Ishikawa (cell line): ENCODE results near the gene SYNDIG1.

Source experiments
- CEBPB ChIP-seq: IDR thresholded peaks from 2 replicates; pipeline ENCODE4 v1.6.1; 2012
- CREB1 ChIP-seq: IDR thresholded peaks from 2 replicates; pipeline ENCODE4 v1.6.1; 2012; ENCODE audit warnings: low read depth
- EGR1 ChIP-seq: IDR thresholded peaks from 2 replicates; pipeline ENCODE4 v1.6.1; 2012
- EP300 ChIP-seq: IDR thresholded peaks from 2 replicates; pipeline ENCODE4 v1.6.1; 2012; ENCODE audit warnings: borderline replicate concordance
- FOXM1 ChIP-seq: IDR thresholded peaks from 2 replicates; pipeline ENCODE4 v1.6.1; 2012; ENCODE audit warnings: low read depth, borderline replicate concordance
- RAD21 ChIP-seq: IDR thresholded peaks from 2 replicates; pipeline ENCODE4 v1.6.1; 2012; ENCODE audit warnings: low read depth
- TAF1 ChIP-seq: IDR thresholded peaks from 2 replicates; pipeline ENCODE4 v1.6.1; 2012; ENCODE audit warnings: low read depth, mild to moderate bottlenecking
- TCF12 ChIP-seq: IDR thresholded peaks from 2 replicates; pipeline ENCODE4 v1.6.1; 2012; ENCODE audit warnings: low read depth
- TEAD4 ChIP-seq: IDR thresholded peaks from 2 replicates; pipeline ENCODE4 v1.6.1; 2012
- YY1 ChIP-seq: IDR thresholded peaks from 2 replicates; pipeline ENCODE4 v1.6.1; 2012; ENCODE audit warnings: low read depth
- ZBTB7A ChIP-seq: IDR thresholded peaks from 2 replicates; pipeline ENCODE4 v1.6.1; 2012; ENCODE audit warnings: low read depth
- TF ChIP-seq, protein P1 (sequence below): IDR thresholded peaks from 2 replicates; pipeline ENCODE4 v1.6.1; 2012
- TF ChIP-seq, protein P2 (sequence below): IDR thresholded peaks from 2 replicates; pipeline ENCODE4 v1.6.1; 2012; ENCODE audit warnings: low read depth, mild to moderate bottlenecking
- TF ChIP-seq, protein P3 (sequence below): IDR thresholded peaks from 2 replicates; pipeline ENCODE4 v1.6.1; 2012

DNA sequence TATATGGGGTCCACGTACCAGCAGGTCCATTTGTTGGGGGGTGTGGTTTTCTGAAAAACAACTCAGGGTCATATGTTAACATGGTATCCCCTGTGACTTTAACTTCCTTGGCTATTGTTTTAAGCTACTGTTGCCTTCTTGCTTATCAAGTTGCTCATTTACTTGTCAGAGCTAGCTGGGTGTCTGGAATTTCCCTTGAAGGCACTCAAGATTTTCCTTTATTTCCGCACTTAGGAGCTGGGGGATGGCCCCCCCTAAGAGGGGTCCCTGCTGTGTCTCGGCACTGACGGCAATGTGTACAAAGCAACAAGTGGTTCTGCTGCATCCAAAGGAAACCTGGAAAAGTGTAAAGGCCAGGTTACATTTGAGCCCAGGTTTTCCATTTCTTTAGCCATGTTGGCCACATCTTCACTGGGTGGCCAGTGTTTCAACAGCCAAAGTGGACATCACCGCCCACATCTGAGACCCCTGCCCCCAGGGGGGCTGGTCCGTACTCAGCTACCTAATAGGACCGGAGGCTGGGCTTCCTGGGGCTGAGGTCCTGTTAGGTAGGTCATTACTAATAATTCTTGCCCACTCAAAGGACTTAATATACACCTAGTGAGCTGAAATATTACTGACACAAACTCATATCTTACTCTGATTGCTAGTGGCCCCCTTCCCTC, 24.8 kb upstream of the SYNDIG1 start:
- TF ChIP-seq TEAD4 = no peak
- TF ChIP-seq TAF1 = no peak
- TF ChIP-seq RAD21 = no peak
- TF ChIP-seq, protein P1, sequence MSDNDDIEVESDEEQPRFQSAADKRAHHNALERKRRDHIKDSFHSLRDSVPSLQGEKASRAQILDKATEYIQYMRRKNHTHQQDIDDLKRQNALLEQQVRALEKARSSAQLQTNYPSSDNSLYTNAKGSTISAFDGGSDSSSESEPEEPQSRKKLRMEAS = no peak
- TF ChIP-seq EP300 = no peak
- no peak for TF ChIP-seq CREB1
- TF ChIP-seq EGR1 = no peak
- TF ChIP-seq, protein P2, sequence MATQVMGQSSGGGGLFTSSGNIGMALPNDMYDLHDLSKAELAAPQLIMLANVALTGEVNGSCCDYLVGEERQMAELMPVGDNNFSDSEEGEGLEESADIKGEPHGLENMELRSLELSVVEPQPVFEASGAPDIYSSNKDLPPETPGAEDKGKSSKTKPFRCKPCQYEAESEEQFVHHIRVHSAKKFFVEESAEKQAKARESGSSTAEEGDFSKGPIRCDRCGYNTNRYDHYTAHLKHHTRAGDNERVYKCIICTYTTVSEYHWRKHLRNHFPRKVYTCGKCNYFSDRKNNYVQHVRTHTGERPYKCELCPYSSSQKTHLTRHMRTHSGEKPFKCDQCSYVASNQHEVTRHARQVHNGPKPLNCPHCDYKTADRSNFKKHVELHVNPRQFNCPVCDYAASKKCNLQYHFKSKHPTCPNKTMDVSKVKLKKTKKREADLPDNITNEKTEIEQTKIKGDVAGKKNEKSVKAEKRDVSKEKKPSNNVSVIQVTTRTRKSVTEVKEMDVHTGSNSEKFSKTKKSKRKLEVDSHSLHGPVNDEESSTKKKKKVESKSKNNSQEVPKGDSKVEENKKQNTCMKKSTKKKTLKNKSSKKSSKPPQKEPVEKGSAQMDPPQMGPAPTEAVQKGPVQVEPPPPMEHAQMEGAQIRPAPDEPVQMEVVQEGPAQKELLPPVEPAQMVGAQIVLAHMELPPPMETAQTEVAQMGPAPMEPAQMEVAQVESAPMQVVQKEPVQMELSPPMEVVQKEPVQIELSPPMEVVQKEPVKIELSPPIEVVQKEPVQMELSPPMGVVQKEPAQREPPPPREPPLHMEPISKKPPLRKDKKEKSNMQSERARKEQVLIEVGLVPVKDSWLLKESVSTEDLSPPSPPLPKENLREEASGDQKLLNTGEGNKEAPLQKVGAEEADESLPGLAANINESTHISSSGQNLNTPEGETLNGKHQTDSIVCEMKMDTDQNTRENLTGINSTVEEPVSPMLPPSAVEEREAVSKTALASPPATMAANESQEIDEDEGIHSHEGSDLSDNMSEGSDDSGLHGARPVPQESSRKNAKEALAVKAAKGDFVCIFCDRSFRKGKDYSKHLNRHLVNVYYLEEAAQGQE = no peak
- TF ChIP-seq YY1 = no peak
- TF ChIP-seq, protein P3, sequence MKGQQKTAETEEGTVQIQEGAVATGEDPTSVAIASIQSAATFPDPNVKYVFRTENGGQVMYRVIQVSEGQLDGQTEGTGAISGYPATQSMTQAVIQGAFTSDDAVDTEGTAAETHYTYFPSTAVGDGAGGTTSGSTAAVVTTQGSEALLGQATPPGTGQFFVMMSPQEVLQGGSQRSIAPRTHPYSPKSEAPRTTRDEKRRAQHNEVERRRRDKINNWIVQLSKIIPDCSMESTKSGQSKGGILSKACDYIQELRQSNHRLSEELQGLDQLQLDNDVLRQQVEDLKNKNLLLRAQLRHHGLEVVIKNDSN = no peak
- no peak for TF ChIP-seq TCF12
- TF ChIP-seq ZBTB7A = no peak
- TF ChIP-seq CEBPB = no peak
- no peak for TF ChIP-seq FOXM1
